NCI-H1048 (cell line): ENCODE measurements around the gene SYT15.

Experiments
- DNase-seq: peaks from one replicate; lab custom pipeline; 2025; lab: John Stamatoyannopoulos, UW

SYT15 gene

DNA sequence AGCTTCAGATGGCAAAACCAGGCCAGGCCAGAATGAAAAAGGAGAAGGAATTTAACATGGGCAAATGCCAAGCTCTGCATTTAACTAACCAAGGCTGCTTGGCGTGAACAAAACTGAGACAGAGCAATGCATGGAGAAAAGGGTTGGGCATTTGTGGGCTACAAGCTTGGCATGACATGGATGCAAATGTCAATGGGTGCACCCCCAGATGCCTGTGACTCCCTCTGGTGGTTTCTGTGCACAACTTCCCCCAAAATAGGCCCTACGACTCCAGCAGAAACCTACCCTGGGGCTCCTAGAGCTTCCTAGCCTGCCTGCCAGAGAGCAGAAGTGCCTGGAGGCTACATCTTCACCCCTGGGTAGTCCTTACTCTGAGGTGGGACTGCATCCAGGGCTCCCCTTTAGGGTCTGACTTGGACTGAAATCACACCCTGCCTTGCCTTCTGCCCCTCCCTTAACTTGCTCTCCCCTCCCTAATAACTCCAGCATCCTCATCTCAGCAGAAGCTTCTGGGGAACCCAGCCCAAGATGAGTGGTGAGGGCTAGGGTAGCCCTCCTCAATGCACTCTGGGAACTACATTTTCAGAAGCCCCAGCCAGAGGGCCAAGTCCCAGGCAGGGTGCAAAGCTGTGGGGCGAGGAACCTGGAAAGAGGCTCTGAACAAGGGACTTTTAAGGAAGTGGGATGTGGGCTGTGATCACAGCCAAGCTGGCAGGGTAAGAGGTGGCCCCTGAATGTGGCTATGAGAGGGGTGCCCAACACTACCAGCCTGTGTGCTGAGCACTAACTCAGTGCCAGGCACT is 33.7 kb upstream of the SYT15 start:
- DNase-seq = no peak

DNA sequence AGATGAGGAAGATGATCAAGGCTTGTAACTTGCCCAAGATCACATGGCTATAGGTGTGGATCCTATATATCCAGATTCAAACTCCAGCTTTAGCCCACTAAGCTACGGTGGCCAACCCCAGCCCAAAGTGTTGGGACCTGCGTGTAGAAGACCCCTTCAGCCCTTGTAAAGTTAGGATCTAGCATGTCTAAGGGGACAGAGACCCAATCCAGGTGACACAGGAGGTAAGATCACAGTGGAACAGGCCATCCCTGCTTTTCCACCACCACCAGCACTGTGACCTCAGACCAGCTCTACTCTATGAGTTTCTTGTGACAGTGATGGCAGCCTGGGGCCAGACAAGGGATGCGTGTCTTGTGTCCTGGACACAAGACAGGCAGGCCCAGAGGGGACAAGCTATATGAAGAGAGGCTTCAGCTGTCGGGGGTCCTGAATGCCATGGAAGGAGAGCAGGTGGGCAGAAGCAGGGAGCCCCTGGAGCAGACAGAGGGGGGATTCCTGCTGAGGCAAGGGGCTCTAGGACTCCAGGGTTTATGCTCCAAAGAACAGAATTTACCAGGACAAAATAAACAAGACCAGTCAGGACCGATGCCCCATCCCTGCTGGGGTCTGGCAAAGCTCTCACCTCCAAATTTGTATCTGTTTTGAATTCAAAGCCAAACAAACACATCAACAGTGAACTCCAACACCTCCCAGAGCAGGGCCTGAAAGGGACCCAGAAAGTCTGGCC is 32.9 kb upstream of the SYT15 start:
- no peak for DNase-seq

DNA sequence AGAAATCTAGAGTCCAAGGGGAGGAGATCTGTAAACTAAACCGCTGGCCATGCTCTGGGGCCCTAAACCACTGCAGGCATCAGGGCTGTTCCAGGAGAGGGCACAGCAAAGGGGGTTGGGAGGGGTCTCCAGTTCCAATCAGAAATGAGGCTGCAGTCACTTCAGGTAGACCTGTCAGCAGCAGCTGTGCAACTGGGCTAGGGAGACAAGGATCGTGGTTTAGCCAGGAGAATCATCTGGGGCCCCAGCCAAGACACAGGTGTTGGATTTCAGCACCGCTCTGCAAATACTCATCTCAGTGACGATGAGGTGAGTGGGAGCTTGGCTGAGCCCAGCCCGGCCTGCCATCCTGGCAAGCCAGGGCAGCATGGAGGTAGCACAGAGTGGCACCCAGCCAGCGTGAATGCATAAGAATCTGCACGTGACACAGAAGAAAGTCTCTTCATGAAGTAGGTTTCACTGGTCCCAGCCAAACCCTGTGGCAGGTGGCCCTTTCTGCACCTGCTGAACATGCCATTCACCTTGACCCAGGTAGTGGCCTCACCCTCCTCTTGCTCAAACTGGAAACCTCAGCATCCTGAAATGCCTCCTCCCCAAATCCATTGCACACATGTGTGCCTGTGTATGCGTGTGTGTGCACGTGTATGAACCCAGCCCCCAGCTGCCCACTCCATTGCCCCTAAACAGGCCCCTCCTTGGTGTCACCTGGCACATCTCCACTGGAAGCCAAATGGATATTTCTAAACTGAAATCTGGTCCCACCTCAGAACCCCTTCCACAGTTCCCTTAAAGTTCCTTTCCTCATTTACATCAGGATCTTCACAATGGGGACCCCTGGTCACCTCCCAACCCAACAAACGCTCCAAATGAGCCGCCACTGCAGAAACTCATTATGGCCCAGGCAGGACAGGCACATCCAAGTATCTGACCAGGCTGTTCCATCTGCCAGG is 32.1 kb upstream of the SYT15 start:
- DNase-seq = no peak

DNA sequence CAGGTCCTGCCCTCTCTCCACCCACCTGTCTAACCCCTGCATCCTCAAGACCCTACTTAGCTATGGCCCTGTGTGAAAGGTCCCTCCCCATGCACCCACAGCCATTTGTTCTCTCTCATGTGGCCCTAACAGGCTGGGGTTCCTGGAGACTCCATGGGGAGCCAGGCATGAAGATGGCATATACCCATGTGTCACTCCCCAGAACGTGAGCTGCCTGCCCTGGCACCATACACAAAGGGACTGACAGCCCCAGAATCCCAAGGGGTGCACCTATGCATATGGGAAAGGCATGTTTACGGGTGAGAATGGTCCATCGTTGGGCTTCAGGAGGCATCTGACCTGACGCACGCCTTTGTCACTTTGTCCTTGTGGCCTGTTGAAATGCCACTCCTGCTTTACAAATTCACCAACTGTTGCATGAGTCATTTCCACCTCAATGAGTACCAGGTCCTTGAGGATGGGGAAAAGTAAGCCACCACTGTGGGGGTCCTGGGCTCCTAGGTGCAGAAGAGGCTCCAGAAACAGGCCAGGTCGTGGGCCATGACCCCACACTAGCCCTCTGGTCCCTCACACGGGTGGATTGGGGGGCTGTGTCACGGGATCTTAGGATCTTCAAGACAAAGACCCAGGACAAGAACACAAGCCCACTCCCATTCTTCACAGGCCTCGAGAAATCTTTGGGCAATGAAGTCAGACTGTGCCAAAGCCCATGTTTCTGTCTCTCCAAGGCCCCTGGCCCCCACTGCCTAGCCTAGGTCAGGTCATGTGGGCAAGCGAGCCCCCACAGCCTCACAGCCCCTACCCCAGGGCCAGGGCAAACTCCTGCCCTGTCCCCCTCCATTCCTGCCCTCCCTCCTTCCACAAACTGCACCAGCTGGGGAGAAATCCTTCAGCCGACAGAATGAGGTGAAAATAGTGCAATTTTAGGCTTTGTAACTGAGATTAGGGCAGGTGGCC is 31.1 kb upstream of the SYT15 start:
- DNase-seq = no peak

DNA sequence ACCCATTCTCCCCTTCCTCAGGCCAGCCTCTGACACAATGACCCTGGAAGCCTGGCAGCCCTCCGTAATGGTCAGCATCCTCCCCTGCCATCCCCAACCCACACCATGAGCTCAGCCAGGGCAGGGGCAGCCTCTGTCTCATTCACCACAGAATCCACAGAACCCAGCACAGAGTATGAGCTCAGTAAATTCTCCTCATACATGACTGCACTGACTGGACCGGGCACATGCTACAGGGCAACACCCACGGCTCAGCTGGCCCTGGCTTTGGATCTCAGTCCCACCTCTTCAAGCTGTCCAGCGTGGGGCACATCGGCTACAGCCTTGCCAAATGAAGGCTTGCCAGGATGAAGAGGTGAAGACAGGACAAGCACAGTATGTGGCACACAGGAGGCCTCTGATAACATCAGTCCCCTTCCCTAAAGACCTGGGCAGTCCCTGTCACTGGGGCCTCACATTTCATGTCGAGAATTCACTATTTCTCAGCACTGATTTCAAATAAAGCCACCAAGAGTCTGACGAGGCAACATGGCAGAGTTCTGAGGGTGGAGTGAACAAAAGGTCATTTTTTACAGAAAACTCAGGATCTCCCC is 30.3 kb upstream of the SYT15 start:
- DNase-seq = no peak

DNA sequence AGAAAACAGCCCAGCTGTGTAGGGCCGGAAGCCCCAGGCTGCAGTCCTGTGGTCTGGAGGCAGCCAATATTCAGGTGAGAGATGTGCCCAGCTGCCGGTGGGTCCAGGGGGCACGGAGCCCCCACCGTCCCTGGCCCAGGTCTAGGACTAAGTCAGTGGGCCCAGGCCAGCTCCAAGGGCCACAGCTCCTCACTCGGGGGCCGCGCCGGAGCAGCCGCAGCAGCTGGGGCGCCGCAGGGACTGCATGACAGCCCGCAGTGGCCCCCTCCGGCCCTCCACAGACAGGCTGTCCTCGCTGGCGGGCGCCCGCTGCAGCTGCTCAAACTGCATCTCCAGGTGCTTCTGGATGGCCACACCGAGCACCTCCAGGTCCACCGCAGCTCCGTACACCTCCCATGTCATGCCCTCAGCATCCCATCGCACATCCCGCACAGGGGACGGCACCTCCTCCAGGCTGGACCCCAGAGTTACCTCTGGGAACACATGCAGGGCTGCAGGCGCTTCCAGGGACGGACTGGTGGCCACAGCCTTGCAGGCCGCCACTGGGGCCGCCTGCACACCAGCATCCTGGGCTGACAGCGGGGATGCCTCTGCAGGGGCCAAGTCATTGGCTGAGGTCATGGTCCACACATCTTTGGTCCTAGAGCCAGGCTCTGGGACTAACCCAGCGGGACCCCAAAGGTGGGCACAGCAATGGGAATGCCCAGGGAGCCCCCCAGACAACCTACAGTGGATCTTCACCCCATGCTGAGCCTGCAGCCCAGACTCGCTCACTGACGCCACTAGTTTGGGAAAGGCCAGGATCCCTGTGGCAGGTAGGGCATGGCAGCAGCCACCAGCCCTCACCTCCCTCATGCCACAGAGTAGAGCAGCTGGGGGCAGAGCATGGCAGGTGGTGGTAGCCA is 29.5 kb upstream of the SYT15 start:
- no peak for DNase-seq

DNA sequence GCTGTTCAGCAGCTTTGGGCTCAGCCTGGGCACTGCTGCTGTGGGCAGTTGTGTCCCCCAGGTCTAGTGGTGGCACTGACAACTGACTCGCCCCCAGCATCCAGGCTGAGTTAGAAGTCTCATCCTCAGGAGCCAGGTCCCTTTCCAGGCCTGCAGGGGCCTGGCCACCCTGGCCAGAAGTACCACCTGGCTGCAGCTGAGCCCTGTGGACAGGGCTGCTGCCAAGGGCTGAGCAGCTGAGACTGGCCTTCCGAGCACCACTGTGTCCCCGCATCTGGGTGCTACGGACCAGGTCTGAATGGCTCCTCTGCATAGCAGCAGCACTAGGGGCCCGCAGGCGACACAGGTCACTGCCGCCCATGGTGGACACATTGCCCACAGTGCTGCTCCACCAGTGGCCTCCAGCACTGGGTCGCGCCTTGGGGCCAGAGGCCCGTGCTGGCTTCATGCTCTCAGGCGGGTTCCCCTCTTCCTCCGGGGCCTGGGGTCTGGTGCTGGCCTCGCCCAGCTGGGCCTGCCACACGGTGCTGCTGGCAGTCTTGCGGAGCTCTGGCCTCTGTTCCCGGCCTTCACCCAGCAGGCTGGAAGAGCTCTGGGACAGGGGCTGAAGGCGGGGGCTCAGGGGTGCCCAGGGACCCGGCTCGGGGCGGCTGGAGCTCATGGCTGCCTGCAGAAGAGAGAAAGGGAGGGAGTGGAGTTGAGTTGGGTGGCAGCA is 28.7 kb upstream of the SYT15 start:
- no peak for DNase-seq

DNA sequence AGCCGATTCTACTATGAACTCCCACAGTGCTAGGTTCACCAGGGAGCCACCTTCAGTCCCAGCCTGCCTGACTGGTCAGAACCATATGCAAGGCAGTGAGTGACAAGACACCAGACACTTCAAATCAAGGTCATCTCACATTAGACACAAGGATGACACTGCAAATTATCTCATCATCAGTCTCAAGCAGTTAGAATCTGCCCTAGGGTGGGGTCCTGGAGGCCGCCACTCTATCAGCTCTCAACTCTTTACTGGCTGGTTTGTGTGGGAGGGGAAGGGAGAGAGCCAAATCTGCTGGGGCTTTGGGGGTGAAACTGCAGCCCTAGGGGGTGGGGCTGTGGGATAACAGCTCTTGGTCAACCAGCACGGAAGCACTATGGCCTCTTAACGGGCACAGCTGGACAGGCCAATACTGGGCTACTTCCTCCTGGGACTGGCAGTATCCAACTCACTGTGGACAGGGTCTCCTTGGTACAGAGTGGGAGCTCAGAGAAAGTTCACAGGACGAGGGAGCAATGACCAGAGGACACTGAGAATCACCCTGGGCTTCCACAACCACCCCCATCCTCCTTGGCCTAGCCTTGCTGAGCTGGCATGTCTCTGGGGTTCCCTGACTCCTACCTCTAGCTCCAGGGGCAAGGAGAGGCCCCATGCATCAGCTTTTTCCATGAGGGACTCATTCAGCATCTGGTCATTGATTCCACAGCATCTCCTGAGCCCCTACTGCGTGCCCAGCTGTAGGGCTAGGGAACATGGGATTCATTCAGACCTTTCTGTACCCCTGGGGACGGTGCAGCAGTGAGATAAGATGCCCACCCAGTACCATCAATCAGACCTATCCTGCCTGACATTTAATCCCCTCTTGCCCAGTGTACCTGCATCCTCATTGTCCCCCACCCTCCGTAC is 27.9 kb upstream of the SYT15 start:
- no peak for DNase-seq

DNA sequence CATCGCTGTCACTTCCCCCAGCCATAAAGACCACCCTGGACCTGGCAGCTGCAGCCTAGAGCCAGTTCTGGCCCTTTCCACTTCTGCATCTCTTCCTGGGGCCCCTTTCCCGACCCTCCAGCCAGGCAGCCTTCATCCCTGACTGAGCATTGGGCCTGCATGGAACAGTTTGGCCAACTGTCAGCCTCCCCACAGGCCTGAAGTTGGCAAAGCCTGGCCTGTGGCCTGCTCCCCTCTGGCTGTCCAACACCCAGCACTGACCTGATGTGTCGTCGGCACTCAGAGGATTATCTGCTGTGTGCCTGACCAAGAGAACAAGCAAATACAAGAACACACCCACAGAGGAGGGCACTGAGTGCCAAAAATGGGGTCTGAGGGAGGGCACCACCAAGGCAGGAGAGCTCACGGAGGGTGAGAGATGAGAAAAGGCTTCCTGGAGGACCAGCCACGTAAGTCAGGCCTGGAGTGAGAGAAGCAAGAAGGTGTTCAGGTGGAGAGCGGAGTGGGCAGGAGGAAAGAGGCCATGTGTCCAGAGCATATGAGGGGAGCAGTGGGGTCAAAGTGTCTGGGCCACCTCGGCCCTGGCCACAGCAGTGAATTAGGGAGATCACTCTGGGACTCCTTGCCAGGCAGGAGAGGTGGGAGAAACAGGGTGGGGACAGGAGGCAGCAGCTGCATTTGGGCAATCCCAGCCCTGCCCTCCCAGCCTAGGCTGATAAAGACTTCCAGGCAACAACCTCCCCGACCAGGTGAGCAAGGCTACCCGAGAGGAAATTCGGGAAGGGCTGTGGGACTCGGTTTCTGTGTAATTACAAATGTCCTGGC is 27.0 kb upstream of the SYT15 start:
- DNase-seq = no peak

DNA sequence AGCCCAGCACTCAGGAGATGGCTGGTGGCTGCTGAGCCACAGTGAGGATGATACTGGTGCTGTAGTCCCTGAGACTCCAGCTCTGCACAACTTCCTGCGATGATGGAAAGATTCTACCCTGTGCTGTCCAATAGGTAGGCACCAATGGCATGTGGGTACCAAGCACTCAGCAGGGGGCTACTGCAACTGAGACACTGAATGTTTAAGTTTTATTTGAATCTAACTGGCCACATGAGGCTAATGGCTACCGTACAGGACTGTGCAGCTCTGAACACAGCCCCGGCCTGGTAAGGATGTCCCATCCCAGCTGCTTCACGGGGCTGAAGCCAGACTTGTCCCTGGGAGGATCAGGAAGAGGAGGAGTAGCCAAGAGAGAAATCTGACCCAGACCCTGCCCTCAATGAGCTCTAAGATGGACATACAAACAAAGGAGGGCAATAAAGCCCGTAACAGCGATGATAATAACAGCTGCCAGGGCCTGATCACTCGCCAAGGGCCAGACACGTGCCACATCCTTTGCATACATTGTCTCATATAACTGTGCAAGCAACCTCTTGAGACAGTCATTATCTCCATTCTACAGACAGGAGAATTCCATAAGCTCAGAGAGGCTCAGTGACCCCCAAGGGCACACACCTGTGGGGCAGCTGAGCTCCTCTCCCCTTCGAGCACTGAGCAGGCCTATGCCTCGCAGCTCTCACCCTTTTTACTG is 26.2 kb upstream of the SYT15 start:
- no peak for DNase-seq

DNA sequence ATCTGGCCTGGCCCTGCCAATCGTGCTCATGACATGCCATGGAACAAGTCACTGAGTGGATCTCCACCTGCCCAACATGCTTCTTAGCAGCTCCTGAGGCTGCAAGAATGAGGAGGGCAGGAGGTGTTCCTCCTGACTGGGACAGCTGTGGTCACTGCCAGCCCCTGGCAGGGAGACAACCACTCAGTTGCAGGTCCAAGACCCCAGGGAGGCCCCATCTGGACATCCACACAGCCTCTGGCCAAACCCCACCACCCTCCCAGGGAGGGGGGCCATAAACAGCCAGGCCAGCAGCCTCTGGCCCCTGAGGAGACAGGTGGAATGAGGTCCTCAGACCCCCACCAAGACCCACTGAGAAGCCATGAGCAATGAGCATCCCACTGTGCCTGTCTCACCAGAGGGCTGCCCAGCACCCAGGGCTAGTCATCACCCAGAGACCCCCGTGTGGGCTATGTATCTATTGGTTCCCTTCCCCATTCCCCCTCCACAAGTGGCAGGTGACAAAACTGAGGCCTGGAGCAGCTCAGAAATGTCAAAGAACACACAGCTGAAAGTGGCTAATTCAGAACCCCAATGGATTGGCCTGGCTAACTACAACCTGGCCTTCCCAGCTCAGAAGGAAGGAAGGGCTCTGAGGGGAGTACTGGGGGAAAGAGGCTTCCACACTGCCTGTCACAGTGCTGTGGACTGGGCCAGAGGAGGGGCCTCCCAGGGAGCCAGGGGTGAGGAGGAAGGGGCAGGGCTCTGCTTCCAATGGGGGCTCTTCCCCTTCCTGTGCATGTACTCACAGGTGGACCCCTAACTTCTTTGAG is 25.5 kb upstream of the SYT15 start:
- DNase-seq = no peak

DNA sequence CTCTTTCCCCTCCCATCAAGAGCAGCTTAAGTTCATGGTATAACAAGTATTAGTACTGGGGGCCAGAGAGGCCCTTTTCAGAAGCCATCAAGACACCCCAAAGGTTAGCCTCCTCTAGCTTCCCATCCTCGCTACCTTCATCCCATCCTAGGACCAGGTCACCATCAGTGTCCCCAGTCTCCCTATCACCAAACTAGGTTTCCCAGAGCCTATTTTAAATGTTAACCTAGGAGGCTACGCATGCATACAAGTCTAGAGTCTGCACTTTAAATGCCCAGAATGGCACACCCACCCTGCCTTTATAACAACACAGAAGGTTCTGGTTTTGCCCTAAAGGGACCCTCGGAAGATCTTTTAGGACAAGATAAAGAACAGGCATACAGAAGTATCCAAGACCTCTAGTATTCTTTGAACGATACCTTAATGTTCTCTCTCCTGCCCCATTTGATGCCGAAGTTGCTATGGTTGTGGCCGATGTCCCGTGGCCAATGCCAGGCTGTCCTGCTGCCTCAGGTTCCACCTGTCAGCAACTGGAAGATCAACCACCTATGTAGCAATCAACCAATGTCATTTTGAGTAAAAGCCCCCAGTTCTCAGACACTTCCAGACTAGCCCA is 24.7 kb upstream of the SYT15 start:
- DNase-seq = no peak

DNA sequence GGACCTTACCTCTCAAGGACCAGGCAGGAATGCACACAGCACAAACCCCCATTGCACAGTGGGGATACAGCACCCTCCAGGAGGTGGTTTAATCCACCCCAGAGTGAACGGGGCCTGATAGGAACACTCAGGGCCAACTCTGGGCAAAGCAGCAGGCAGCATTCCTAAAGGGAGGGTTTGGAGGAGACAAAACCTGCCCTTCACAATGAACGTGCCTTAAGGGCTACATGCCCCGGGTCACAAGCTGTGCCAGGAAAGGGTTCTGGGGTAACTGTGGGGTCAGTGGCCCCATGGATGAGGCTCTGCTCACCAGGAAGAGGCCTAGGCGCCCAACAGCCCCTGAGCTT is 23.6 kb upstream of the SYT15 start:
- DNase-seq = no peak

DNA sequence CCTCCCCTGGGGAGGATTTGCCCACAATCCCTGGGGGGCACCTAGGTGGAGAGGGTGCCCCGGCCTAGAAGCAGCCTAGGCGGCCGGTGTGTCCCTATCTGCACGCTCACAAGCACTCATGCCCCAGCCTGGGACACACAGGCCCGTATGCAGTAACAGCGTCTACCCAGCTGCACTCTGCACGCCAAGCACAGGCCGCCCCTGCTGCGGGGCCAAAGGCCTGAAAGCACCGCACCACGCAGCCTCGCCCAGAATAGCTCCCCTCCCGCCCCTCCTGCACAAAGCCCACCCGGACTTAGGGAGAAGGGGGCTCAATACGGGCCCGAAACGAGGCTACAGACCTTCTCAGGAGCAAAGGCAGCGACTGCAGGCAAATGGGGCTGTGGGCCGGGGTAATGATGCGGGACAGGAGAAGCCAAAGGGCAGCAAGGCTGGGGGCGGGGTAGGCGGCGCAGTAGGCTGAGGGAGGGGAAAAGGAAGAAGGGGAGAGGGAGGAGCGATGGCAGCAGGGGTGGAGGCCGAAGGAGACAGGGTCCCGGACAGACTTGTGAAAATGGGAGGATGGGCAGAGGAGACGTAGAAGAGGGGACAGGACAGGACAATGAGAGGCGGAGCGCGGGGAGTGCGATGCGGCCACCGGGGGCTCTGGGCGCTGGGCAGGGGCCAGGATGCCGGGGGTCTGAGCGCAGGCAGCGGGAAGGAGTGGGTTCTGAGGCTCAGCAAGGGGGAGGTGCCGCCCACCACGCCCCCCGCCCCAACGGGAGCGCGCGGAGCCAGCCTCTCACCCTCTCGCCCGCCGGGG is 23.0 kb upstream of the SYT15 start:
- DNase-seq = no peak
